WTC11 (cell line): Measurements from ENCODE around the gene ZNF48. TPM values are rescaled to one million over a fixed set of nuclear protein-coding genes. Genes with fewer than 3 reads are reported as not detected.

Experiments used
- ATAC-seq: fragments of 200-7000 bp; cut with Tn5 transposase; 2 replicates; pipeline ENCODE4 v1.10.0; 2021; ENCODE audit warnings: mild to moderate bottlenecking, moderate library complexity
- CTCF ChIA-PET: fragments of 300-600 bp; sonication (Branson Sonifier 250); formaldehyde crosslinking; loops from one replicate; lab custom pipeline; 2021; ENCODE audit warnings: antibody characterized with exemption; lab: Charles Lee
- POLR2A ChIA-PET: fragments of 350-600 bp; sonication (Branson Sonifier 250); formaldehyde crosslinking; loops from one replicate; lab custom pipeline; 2021; ENCODE audit warnings: antibody characterized with exemption; lab: Charles Lee
- DNase-seq: peaks from one replicate; pipeline ENCODE4 v3.0.0; 2021; ENCODE audit warnings: low spot score
- H3K27ac Mint-ChIP-seq: 2 replicates; pipeline ENCODE4 v1.8.0; 2021; ENCODE audit warnings: mixed read lengths
- H3K27me3 Mint-ChIP-seq: 2 replicates; pipeline ENCODE4 v1.8.0; 2021; ENCODE audit warnings: low read depth, mild to moderate bottlenecking, moderate library complexity, mixed read lengths
- H3K36me3 Mint-ChIP-seq: 2 replicates; pipeline ENCODE4 v1.8.0; 2021; ENCODE audit warnings: mixed read lengths
- H3K4me1 Mint-ChIP-seq: 2 replicates; pipeline ENCODE4 v1.8.0; 2022; ENCODE audit warnings: mixed read lengths
- H3K4me3 Mint-ChIP-seq: 2 replicates; pipeline ENCODE4 v1.8.0; 2021; ENCODE audit warnings: mild to moderate bottlenecking, moderate library complexity, mixed read lengths
- H3K9me3 Mint-ChIP-seq: 2 replicates; pipeline ENCODE4 v1.8.0; 2021; ENCODE audit warnings: mixed read lengths
- AR ChIP-seq: fragments of 250-450 bp; sonication (Bioruptor Pico); IDR thresholded peaks from 2 replicates; pipeline ENCODE4 v1.9.0; 2021; ENCODE audit warnings: mild to moderate bottlenecking
- ARID4B ChIP-seq: sonication (generic); formaldehyde crosslinking; IDR thresholded peaks from 2 replicates; pipeline ENCODE4 v1.8.0; 2023; ENCODE audit warnings: missing genetic modification reagents, mild to moderate bottlenecking, borderline replicate concordance
- ETV6 ChIP-seq: sonication (generic); formaldehyde crosslinking; IDR thresholded peaks from 2 replicates; pipeline ENCODE4 v1.8.1; 2022; ENCODE audit warnings: mild to moderate bottlenecking, missing genetic modification reagents
- GTF2I ChIP-seq: fragments of 250-450 bp; sonication (Bioruptor Pico); conservative IDR thresholded peaks from 2 replicates; pipeline ENCODE4 v1.4.0; 2021; ENCODE audit warnings: mild to moderate bottlenecking
- MYBL2 ChIP-seq: sonication (generic); formaldehyde crosslinking; IDR thresholded peaks from 2 replicates; pipeline ENCODE4 v1.8.1; 2023; ENCODE audit warnings: mild to moderate bottlenecking, moderate library complexity, missing genetic modification reagents
- PRDM15 ChIP-seq: sonication (generic); formaldehyde crosslinking; IDR thresholded peaks from 2 replicates; pipeline ENCODE4 v1.8.0; 2022; ENCODE audit warnings: missing genetic modification reagents
- SMAD3 ChIP-seq: sonication (generic); formaldehyde crosslinking; IDR thresholded peaks from 2 replicates; pipeline ENCODE4 v1.8.0; 2022; ENCODE audit warnings: missing genetic modification reagents, mild to moderate bottlenecking, borderline replicate concordance
- SP1 ChIP-seq: sonication (generic); formaldehyde crosslinking; conservative IDR thresholded peaks from 2 replicates; pipeline ENCODE4 v1.8.1; 2022; ENCODE audit warnings: missing genetic modification reagents
- TEAD1 ChIP-seq: sonication (generic); formaldehyde crosslinking; IDR thresholded peaks from 2 replicates; pipeline ENCODE4 v1.8.0; 2022; ENCODE audit warnings: mild to moderate bottlenecking, missing genetic modification reagents
- ZNF121 ChIP-seq: sonication (generic); formaldehyde crosslinking; IDR thresholded peaks from 2 replicates; pipeline ENCODE4 v1.8.0; 2023; ENCODE audit warnings: missing genetic modification reagents
- ZNF263 ChIP-seq: sonication (generic); formaldehyde crosslinking; IDR thresholded peaks from 2 replicates; pipeline ENCODE4 v1.8.1; 2022; ENCODE audit warnings: low read depth, mild to moderate bottlenecking, moderate library complexity, missing genetic modification reagents
- ZNF281 ChIP-seq: sonication (generic); formaldehyde crosslinking; IDR thresholded peaks from 2 replicates; pipeline ENCODE4 v1.8.0; 2023; ENCODE audit warnings: mild to moderate bottlenecking, missing genetic modification reagents
- ZNF671 ChIP-seq: fragments of 250-450 bp; sonication (Bioruptor Pico); IDR thresholded peaks from 2 replicates; pipeline ENCODE4 v1.8.0; 2021; ENCODE audit warnings: mild to moderate bottlenecking
- total RNA-seq: library from RNA; stranded (reverse); gene quantifications from 3 replicates; pipeline ENCODE4 v1.2.3, GENCODE V29; 2021

Gene ZNF48
- total RNA-seq, 1 experiment from 2014 or later: 39.3 TPM

- TF ChIP-seq TEAD1 (CRISPR knock-in tag): peak; percentile 97
Measured at GRCh38 chr16:30417529-30418349, 22.5 kb downstream of the ZNF48 start (continued).

GRCh38 chr16:30418350-30419181, 23.3 kb downstream of the ZNF48 start:
- DNase-seq: no peak
- Mint-ChIP-seq H3K9me3 (no peaks in the 10 kb centered on the region), H3K4me3 (peak overlapping the region; percentile 54), H3K4me1 (peaks cover 9% of the 10 kb centered on the region), H3K27me3 (no peaks in the 10 kb centered on the region), H3K36me3 (peaks cover 34% of the 10 kb centered on the region), H3K27ac (peak overlapping the region; percentile 15; the same call in 1 of the 2 replicates)
- ChIA-PET CTCF (interaction anchor here (0.6 to 5.7 kb wide), 24 partner anchors 10 to 327 kb away, joined by 3 to 73 read pairs (median 6); partner anchors contain the start of genes DCTPP1, FBRS, GDPD3 and PRR14), POLR2A (interaction anchor here (0.6 to 1.5 kb wide), 16 partner anchors 9 to 274 kb away, joined by 3 to 15 read pairs (median 5); partner anchors contain the start of genes DCTPP1, ZNF48, ZNF688 and ZNF689)
- no peak for ATAC-seq
- TF ChIP-seq ZNF671 (CRISPR knock-in tag) (no peak), ZNF121 (CRISPR knock-in tag) (no peak), ZNF281 (no peak), MYBL2 (CRISPR knock-in tag) (no peak)

- Mint-ChIP-seq H3K27ac (no peak overlapping the region), H3K9me3 (no peaks in the 10 kb centered on the region), H3K4me3 (no peak overlapping the region), H3K27me3 (no peaks in the 10 kb centered on the region), H3K36me3 (peaks cover 45% of the 10 kb centered on the region), H3K4me1 (peaks cover 12% of the 10 kb centered on the region)
- POLR2A ChIA-PET: no interaction called here
- no peak for ATAC-seq
- DNase-seq: no peak
- CTCF ChIA-PET: interaction anchor here (0.6 to 5.7 kb wide), 3 partner anchors 9 to 71 kb away, joined by 3 to 73 read pairs (median 5); partner anchors contain the start of gene DCTPP1
- TF ChIP-seq ARID4B (no peak), ZNF263 (CRISPR knock-in tag) (no peak), SP1 (no peak), ZNF281 (no peak), GTF2I (no peak), PRDM15 (CRISPR knock-in tag) (no peak), SMAD3 (CRISPR knock-in tag) (no peak), ETV6 (CRISPR knock-in tag) (no peak), AR (CRISPR knock-in tag) (no peak)
Measured at GRCh38 chr16:30421010-30421409, 25.8 kb downstream of the ZNF48 start.
